CD4-positive, alpha-beta T cell treated with Interleukin-17A for 4 hours (primary cell): Measurements from ENCODE around the gene OR14J1.
"Not testable (repeated sequence)": the region's sequence is repeated elsewhere in the genome, so short reads cannot be mapped to it uniquely, and the experiment has no call there.

ENCODE experiments used
- DNase-seq: peaks from one replicate; pipeline ENCODE4 v3.0.0-alpha.2; 2020; ENCODE audit warnings: mixed read lengths

Gene OR14J1, protein sequence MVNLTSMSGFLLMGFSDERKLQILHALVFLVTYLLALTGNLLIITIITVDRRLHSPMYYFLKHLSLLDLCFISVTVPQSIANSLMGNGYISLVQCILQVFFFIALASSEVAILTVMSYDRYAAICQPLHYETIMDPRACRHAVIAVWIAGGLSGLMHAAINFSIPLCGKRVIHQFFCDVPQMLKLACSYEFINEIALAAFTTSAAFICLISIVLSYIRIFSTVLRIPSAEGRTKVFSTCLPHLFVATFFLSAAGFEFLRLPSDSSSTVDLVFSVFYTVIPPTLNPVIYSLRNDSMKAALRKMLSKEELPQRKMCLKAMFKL

DNA sequence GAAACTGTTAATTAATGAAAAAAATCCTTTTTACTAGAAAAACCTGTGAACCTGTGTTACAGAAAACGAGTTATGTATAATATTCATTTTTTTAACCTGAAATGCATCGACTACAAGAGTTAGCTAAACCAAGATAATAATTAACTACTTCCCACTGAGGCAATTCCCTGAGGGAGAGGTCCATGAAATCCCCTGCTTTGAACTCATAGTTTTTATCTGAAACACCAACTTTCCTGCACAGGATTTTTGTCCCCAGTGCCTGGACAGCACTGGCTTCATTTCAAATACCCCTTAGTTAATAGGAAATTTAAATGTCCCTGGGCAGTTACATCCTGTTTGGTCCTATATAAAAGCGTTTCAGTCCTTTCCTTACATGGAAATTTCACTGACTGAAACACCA lies at the start of gene OR14J1:
Gene OR14J1 (plus strand): TSS at position 386 of the 400 bp plus-strand sequence. CDS start 4,989 bp downstream, outside the sequence.
- DNase-seq, result no peak

DNA sequence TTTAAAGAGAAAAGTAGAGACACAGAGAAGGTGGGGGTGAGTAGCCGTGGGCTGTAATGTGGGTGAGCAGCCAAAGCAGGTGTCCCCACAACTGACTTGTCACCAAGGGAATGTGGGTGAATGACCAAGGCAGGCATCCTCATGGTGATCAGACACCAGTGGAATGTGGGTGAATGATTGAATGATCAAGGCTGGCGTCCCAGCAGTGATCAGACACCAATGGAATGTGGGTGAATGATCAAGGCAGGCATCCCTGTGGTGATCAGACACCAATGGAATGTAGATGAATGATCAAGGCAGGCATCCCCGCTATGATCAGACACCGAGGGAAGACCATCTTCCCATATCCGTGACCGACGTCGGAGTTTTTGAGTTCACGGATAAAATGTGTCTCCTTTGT lies 49.8 kb upstream of the OR14J1 start:
- no peak for DNase-seq

DNA sequence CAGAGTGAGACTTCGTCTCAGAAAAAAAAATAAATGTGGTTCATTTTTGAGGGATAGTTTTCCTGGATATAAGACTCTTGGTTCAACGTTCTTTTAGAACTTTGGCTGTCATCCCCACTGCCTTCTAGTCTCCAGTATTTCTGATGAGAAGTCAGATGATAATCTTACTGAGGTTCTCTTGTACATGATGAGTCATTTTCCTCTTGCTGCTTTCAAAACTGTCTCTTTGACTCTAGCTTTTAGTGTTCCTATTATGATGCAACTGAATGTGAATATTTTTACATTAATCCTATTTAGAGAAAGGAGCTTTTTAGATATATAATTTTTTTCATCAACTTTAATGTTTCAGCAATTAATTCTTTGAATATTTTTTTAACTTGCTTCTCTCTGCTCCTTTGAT lies 46.0 kb upstream of the OR14J1 start:
- DNase-seq, result no peak

DNA sequence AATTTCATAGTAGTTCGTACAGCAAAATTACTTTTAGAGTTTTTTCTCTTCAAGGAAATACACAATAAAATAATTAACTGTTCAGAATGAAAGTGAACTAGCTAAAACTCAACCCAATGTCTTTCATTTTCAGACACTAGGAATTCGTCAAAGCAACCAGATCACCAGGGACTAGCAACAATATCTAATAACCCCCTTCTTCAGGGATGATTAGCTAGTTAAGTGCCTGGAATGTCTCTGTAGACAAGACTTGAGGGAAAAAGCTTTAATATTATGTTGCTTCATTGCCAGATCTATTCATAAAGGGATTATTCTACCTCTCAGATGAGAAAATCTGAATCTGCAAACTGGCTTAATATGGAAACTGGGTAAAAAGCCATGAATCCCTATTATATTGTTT lies 41.8 kb upstream of the OR14J1 start:
- no peak for DNase-seq

DNA sequence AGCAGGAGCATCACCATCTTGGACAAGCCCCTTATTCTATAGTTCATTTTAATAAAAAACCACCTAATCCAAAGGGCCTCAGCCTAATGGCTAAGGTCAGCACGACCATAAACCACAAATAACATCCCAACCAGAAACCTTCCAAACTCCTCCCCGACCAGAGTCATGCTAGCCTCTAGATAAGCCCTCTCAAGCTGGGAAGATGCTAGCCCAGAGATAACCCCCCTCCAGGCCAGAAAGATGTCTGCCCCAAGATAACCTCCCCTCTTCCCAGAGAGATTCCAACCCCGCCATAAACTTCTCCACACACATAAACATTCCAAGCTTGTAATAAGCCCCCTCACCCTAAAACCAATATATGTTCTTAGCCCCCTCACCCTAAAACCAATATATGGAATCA lies 38.5 kb upstream of the OR14J1 start:
- DNase-seq, result no peak

DNA sequence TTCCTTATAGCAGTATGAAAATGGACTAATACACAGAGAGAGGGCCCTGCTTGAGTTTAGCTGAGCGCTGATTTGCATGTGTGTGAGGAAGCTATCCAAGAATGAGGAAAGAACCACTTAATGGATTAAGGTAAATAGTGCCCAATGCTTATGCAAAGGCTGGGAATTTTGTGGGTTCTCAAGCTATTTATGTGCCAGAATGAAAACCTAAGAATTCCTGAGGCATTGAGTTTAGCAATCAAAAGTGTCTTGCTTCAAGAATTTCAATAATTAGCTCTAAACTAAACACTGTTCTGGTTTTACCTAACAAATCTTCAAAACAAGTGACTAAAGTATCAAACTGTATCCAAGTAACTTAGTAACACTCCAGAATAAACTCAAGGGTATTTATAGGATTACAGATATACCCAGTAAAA lies 7.0 kb upstream of the OR14J1 start:
- no peak for DNase-seq

DNA sequence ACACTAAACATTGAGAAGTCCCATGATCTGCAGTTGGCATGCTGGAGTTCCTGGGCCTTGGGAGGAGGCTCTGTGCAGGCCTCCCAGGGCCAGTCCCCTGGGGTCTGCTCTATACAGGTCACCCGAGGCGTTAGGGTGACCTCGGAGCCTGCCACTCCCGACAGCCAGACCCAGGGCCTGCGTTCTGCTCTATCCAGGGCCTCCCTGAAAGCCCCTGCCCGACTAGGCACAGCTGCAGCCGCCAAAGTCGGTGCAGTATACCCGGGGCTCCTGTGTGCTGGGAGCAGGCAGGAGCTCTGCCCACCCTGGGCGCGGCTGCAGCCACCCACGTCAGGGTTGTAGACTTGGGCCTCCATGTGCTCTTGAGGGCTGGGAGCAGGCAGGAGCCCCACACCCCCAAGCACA lies 6.3 kb upstream of the OR14J1 start:
- no peak for DNase-seq

DNA sequence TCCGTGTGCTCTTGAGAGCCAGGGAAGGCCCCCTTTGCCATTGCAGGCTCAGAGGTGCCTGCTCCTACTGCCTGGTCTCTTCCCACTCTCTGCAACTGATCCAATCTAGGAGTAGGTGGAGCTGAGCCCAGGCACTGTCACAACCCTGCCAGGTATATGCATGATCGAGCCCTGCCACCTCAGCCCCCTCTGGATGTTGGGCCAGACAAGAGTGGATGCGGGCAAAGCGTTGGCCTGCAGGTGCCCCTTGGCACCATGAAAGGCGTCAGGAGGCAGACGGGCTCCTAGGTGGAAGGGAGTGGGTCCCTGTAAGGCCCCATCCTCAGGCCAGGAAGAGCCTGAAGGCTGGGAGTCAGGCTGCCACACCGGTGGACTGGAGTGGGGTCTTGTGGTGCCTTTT lies 5.9 kb upstream of the OR14J1 start:
- no peak for DNase-seq

DNA sequence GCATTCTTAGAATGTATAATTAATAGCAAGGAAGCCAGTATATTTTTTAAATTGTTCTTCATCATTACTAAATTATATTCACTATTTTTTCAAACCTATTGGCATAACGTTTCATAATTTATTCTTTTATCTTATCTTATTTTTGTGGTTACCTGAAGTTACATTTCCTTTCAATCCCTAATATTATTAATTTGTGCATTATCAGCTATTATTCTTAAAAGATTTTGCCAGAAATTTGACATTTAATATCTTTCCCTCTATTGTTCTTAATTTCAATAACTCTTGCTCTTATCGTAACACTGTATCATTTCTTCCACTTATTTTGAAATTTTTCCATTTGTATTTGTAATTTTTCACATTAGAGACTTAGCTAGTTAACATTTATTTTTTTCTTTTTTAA lies 18.4 kb downstream of the OR14J1 start:
- no peak for DNase-seq

DNA sequence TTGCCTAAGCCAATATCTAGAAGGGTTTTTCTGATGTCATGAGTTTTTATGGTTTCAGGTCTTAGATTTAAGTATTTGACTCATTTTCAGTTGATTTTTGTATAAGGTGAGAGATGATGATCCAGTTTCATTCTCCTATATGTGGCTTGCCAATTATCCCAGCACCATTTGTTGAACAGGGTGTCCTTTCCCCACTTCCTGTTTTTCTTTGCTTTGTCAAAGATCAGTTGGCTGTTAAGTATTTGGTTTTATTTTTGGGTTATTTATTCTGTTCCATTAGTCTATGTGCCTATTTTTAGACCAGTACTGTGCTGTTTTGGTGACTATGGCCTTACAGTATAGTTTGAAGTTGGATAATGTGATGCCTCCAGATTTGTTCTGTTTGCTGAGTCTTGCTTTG lies 21.8 kb downstream of the OR14J1 start:
- DNase-seq, result not testable (repeated sequence)

DNA sequence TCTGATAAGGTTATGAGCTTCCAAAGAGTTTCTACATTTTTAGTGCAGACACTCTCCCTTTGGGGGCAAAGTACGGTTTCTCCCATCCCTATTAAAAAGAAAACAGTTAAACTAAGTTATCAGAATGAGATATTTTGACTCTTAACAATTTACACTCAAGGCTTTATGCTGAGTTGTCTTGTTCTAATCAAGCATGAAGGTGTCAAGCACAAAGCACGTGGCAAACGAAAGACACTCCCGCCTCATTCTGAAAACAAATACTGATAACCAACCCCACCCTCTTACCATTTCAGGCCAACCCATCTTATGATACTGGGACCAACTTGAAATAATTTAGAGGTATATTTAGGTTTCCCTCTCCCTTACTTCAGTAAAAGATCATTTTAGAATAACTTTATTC lies 24.3 kb downstream of the OR14J1 start:
- DNase-seq, result no peak

DNA sequence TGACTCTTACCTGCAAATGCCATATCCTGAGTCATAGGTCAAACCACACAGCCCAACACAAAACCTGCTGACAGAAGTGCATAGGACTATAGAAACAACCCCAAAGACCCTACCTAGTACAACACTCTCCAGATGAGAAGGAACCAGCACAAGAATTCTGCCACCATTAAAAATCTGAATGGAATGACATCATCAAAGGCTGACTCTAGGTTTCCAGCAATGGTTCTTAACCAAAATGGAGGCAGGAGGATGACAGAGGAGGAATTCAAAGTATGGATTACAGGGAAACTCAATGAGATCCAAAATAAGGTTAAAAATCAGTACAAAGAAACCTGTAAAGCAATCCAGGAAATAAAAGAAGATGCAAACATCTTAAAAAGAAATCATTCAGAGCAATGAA lies 31.2 kb downstream of the OR14J1 start:
- no peak for DNase-seq

DNA sequence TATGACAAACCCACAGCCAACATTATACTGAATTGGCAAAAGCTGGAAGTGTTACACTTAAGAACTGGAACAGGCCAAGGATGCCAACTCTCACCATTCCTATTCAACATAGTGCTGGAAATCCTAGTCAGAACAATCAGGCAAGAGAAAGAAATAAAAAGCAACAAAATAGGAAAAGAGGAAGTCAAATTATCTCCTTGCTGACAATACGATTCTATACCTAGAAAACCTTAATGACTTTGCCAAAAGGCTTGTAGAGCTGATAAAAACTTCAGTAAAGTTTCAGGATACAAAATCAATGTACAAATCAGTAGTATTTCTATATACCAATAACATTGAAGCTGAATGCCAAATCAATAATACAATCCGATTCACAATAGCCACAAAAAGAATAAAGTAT lies 34.8 kb downstream of the OR14J1 start:
- no peak for DNase-seq

DNA sequence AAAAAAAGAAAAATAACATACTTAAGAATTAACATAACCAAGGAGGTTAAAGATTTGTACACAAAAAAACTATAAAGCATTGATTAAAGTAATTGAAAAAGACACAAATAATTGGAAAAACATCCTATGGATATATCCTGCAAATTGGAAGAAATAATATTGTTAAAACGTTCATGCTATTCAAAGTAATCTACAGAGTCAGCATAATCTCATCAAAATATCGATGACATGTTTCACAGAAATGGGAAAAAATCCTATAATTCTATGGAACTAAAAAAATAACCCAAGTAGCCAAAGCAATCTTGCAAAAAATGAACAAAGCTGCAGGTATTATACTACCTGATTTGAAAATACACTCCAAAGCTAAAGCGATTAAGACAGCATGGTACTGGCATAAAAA lies 43.9 kb downstream of the OR14J1 start:
- no peak for DNase-seq

DNA sequence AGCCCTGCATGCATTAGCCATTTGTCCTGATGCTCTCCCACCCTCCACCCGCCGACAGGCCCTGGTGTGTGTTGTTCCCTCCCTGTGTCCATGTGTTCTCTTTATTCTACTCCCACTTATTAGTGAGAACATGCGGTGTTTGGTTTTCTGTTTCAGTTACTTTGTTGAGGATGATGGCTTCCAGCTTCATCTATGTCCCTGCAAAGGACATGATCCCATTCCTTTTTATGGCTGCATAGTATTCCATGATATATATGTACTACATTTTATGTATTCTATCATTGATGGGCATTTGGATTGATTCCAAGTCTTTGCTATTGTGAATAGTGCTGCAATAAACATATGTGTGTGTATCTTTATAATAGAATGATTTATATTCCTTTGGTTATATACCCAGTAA lies 47.8 kb downstream of the OR14J1 start:
- DNase-seq, result not testable (repeated sequence)

DNA sequence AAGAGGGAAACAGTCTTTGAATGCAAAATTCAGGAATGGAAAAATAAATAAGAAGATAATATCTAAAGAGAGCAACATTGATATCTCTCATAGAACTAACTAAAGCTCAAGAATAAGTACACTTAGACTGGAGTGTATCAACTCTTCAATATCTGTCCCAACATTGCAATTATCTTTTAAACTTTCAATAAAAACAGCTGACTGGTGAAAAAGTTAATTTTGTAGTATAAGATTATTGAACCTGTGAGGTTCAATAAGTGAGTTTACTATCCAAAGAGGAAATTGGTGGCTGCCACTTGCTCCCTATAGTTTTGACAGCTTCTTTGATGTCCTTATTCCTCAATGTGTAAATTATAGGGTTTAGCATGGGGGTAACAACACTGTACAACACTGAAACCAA lies 53.5 kb downstream of the OR14J1 start:
- no peak for DNase-seq

DNA sequence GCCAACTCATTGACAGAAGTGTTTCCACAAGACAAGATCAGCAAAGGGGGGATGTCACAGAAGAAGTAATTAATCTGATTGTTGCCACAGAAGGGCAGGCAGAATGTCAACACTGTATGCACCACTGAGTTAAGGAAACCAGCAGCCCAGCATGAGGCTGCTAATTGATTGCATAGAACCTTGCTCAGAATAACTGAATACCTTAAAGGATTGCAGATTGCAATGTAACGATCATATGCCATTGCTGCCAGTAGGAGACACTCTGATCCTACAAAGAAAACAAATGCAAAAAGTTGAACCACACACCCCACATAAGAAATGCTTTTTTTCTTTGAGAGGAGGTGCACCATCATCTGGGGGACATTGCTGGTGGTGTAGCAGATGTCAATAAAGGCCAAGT lies 54.1 kb downstream of the OR14J1 start:
- DNase-seq, result no peak
